HG03108 (cell line): ENCODE results near the gene LARGE1.
"Not testable (repeated sequence)": the region's sequence is repeated elsewhere in the genome, so short reads cannot be mapped to it uniquely, and the experiment has no call there.

Source experiments
- ATAC-seq: cut with Tn5 transposase; IDR thresholded peaks from one replicate; pipeline ENCODE4 v1.9.1; 2021; ENCODE audit warnings: moderate library complexity; ENCODE audit not compliant: unreplicated experiment

The LARGE1 gene

GRCh38 chr22:33570110-33570509, 350.2 kb downstream of the LARGE1 start:
- ATAC-seq = no peak

GRCh38 chr22:33569559-33569958, 350.7 kb downstream of the LARGE1 start:
- no peak for ATAC-seq

- no peak for ATAC-seq
These were observed 351.3 kb downstream of the LARGE1 start for GRCh38 chr22:33569018-33569417.

GRCh38 chr22:33566495-33566894, 353.8 kb downstream of the LARGE1 start:
- ATAC-seq = not testable (repeated sequence)

- ATAC-seq = no peak
These were observed 354.7 kb downstream of the LARGE1 start for GRCh38 chr22:33565580-33565995.

GRCh38 chr22:33564683-33565082, 355.6 kb downstream of the LARGE1 start:
- no peak for ATAC-seq

GRCh38 chr22:33563220-33563964, 356.9 kb downstream of the LARGE1 start:
- no peak for ATAC-seq

GRCh38 chr22:33562501-33562900, 357.8 kb downstream of the LARGE1 start:
- no peak for ATAC-seq

- no peak for ATAC-seq
These were observed 359.0 kb downstream of the LARGE1 start for GRCh38 chr22:33561149-33561807.

- no peak for ATAC-seq
These were observed 362.4 kb downstream of the LARGE1 start for GRCh38 chr22:33557836-33558235.

GRCh38 chr22:33555814-33556522, 364.3 kb downstream of the LARGE1 start:
- ATAC-seq = no peak

GRCh38 chr22:33553493-33553892, 366.8 kb downstream of the LARGE1 start:
- no peak for ATAC-seq

GRCh38 chr22:33544707-33545106, 375.6 kb downstream of the LARGE1 start:
- ATAC-seq = no peak

GRCh38 chr22:33542722-33543121, 377.6 kb downstream of the LARGE1 start:
- ATAC-seq = no peak

GRCh38 chr22:33542153-33542552, 378.1 kb downstream of the LARGE1 start:
- no peak for ATAC-seq

GRCh38 chr22:33539902-33540751, 380.1 kb downstream of the LARGE1 start:
- ATAC-seq = no peak

- ATAC-seq = no peak
These were observed 380.9 kb downstream of the LARGE1 start for GRCh38 chr22:33539202-33539901.

- ATAC-seq = no peak
These were observed 381.9 kb downstream of the LARGE1 start for GRCh38 chr22:33538277-33538885.

GRCh38 chr22:33537059-33537458, 383.2 kb downstream of the LARGE1 start:
- no peak for ATAC-seq
